CD14-positive monocyte (primary cell): Measurements from ENCODE around the gene RPTOR. TPM values are rescaled to one million over a fixed set of nuclear protein-coding genes. Genes with fewer than 3 reads are reported as not detected.

ENCODE experiments used
- DNase-seq, 3 donors: peaks; one replicate each; pipeline ENCODE4 v3.0.0-alpha.2; 2011 to 2022
- H2AFZ ChIP-seq: 2 replicates; pipeline ENCODE4 v1.6.0; 2012; ENCODE audit warnings: mild to moderate bottlenecking, low read depth, low read length, inconsistent platforms; ENCODE audit not compliant: insufficient read depth, poor library complexity, severe bottlenecking
- H3K27ac ChIP-seq, 2 donors: 1 replicate in 1 of 2; 2 replicates in 1 of 2; pipeline ENCODE4 v1.5.1; 2012 to 2013; ENCODE audit warnings: low read length in 2 of 2, control low read depth in 1 of 2, inconsistent platforms in 1 of 2, low read depth in 1 of 2, mild to moderate bottlenecking in 1 of 2
- H3K27me3 ChIP-seq, 2 donors: one replicate each; pipeline versions ENCODE4 v1.6.0 to v1.6.1; 2011 to 2013; ENCODE audit warnings: low read length in 2 of 2; ENCODE audit not compliant: control insufficient read depth in 2 of 2, insufficient read depth in 2 of 2
- H3K36me3 ChIP-seq, 2 donors: replicated peaks in 1 of 2; 1 replicate in 1 of 2; 2 replicates in 1 of 2; pipeline versions ENCODE4 v1.5.1 to v1.6.1; 2012 to 2013; ENCODE audit warnings: low read length in 2 of 2, control low read depth in 1 of 2, inconsistent platforms in 1 of 2, mild to moderate bottlenecking in 1 of 2; ENCODE audit not compliant: insufficient read depth in 2 of 2, control insufficient read depth in 1 of 2
- H3K4me1 ChIP-seq, 2 donors: 1 replicate in 1 of 2; 2 replicates in 1 of 2; pipeline versions ENCODE4 v1.5.1 to v1.6.1; 2012 to 2013; ENCODE audit warnings: low read length in 2 of 2, control low read depth in 1 of 2, inconsistent platforms in 1 of 2, mild to moderate bottlenecking in 1 of 2, moderate library complexity in 1 of 2; ENCODE audit not compliant: insufficient read depth in 2 of 2, control insufficient read depth in 1 of 2
- H3K4me2 ChIP-seq: replicated peaks from 2 replicates; pipeline ENCODE3; 2012; ENCODE audit warnings: low read length, moderate library complexity, mild to moderate bottlenecking; ENCODE audit not compliant: poor library complexity, severe bottlenecking; ENCODE audit errors: extremely low read depth
- H3K4me3 ChIP-seq, 3 experiments: fragments of 200-600 bp in 1 of 3; sonication (generic) in 1 of 3; replicated peaks in 1 of 3; 1 replicate in 2 of 3; 2 replicates in 1 of 3; pipeline ENCODE4 v1.5.1; 2011 to 2013; ENCODE audit warnings: low read length in 3 of 3, mild to moderate bottlenecking in 3 of 3, control low read depth in 2 of 3, low read depth in 2 of 3, inconsistent platforms in 1 of 3, moderate library complexity in 1 of 3
- H3K79me2 ChIP-seq: 2 replicates; pipeline ENCODE4 v1.6.0; 2012; ENCODE audit warnings: mild to moderate bottlenecking, control low read depth, inconsistent platforms, low read length, moderate library complexity; ENCODE audit not compliant: insufficient read depth
- H3K9ac ChIP-seq: 2 replicates; pipeline ENCODE4 v1.6.0; 2017; ENCODE audit warnings: low read length, mild to moderate bottlenecking; ENCODE audit not compliant: insufficient read depth, poor library complexity, severe bottlenecking
- H3K9me3 ChIP-seq, 2 donors: replicated peaks in 1 of 2; 1 replicate in 1 of 2; 2 replicates in 1 of 2; pipeline versions ENCODE4 v1.5.1 to v1.6.1; 2012 to 2013; ENCODE audit warnings: low read length in 2 of 2, control low read depth in 1 of 2; ENCODE audit not compliant: control insufficient read depth in 1 of 2, insufficient read depth in 1 of 2
- H4K20me1 ChIP-seq: 2 replicates; pipeline ENCODE4 v1.6.0; 2012; ENCODE audit warnings: mild to moderate bottlenecking, low read length, control low read depth, moderate library complexity; ENCODE audit not compliant: insufficient read depth
- H3K27ac Mint-ChIP-seq, 7 donors: one replicate each; pipeline ENCODE4 v1.8.0; 2020; ENCODE audit warnings: mild to moderate bottlenecking in 7 of 7, mixed read lengths in 7 of 7, moderate library complexity in 6 of 7, inconsistent platforms in 2 of 7
- H3K27me3 Mint-ChIP-seq, 3 donors: one replicate each; pipeline ENCODE4 v1.8.0; 2021 to 2022; ENCODE audit warnings: low read depth in 3 of 3, mild to moderate bottlenecking in 3 of 3, mixed read lengths in 3 of 3, moderate library complexity in 3 of 3, inconsistent platforms in 1 of 3
- H3K36me3 Mint-ChIP-seq, 2 donors: one replicate each; pipeline ENCODE4 v1.8.0; 2020; ENCODE audit warnings: mixed read lengths in 2 of 2, inconsistent platforms in 1 of 2, mild to moderate bottlenecking in 1 of 2
- H3K4me1 Mint-ChIP-seq: one replicate; pipeline ENCODE4 v1.8.0; 2020; ENCODE audit warnings: mild to moderate bottlenecking, mixed read lengths
- H3K4me3 Mint-ChIP-seq, 2 donors: one replicate each; pipeline ENCODE4 v1.8.0; 2020; ENCODE audit warnings: mild to moderate bottlenecking in 2 of 2, mixed read lengths in 2 of 2, moderate library complexity in 1 of 2
- H3K9me3 Mint-ChIP-seq, 7 donors: one replicate each; pipeline ENCODE4 v1.8.0; 2020 to 2022; ENCODE audit warnings: mixed read lengths in 7 of 7, mild to moderate bottlenecking in 6 of 7, moderate library complexity in 6 of 7, inconsistent platforms in 2 of 7
- WGBS: methylation state at CpG from one replicate; pipeline ENCODE4 v1.1.5; 2013; ENCODE audit warnings: missing lambda C conversion rate; ENCODE audit not compliant: insufficient coverage; 5-methylcytosine and 5-hydroxymethylcytosine counted together
- intact Hi-C, 2 donors: fragments of 100-400 bp; cut with micrococcal nuclease; formaldehyde crosslinking; loops; one replicate each; pipeline versions ENCODE4 v1.15.0 to v1.15.1; 2023
- polyA plus RNA-seq, 3 donors: library from polyadenylated mRNA; depleted of rRNA in 1 of 3; unstranded in 2 of 3; stranded (reverse) in 1 of 3; fragments of 300-500 nt in 2 of 3; fragments of >200 nt in 1 of 3; fragmentation: Illumina TruSeq in 2 of 3; gene quantifications; 1 replicate in 2 of 3; 2 replicates in 1 of 3; pipeline ENCODE4 v1.2.3, GENCODE V29; 2012 to 2021
- TF ChIP-seq, protein P1 (sequence below): fragments of 200-600 bp; IDR thresholded peaks from one replicate; pipeline ENCODE4 v1.8.0; 2022; ENCODE audit warnings: antibody characterized with exemption, mild to moderate bottlenecking

The RPTOR gene
- polyA plus RNA-seq, 3 donors: 1.1 to 8.7 (median 2.6) TPM

DNA sequence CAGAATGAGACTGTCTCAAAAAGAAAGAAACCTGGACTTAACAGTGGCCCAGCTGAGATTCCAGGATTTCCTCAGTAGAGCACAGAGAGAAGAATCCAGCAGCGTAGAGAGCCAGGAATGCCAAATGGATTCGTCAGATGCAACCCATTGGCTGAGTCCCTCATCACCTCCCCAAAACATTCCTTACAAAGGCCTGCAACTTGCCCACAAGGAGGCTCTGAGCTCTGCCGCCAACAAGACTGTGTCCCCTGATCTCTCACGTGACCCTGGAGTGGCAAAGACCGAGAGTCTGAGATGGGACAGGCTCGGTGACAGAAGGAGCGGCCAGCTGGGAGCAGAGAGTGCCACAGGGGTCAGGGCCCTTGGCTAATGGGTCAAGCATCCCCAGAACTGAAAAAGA is 440.1 kb downstream of the RPTOR start:
- Histone ChIP-seq H3K27ac (no peak overlapping the region), H3K4me1 (peaks cover 29 to 34% of the 10 kb centered on the region in 2 donors), H3K79me2 (no peaks in the 10 kb centered on the region), H3K36me3 (no peaks in the 10 kb centered on the region), H3K9ac (no peak overlapping the region), H4K20me1 (no peaks in the 10 kb centered on the region), H3K4me2 (no peak overlapping the region), H3K27me3 (peaks cover 0 to 8% of the 10 kb centered on the region in 2 donors), H2AFZ (no peak overlapping the region), H3K4me3 (no peak overlapping the region), H3K9me3 (no peaks in the 10 kb centered on the region)
- TF ChIP-seq, protein P1, sequence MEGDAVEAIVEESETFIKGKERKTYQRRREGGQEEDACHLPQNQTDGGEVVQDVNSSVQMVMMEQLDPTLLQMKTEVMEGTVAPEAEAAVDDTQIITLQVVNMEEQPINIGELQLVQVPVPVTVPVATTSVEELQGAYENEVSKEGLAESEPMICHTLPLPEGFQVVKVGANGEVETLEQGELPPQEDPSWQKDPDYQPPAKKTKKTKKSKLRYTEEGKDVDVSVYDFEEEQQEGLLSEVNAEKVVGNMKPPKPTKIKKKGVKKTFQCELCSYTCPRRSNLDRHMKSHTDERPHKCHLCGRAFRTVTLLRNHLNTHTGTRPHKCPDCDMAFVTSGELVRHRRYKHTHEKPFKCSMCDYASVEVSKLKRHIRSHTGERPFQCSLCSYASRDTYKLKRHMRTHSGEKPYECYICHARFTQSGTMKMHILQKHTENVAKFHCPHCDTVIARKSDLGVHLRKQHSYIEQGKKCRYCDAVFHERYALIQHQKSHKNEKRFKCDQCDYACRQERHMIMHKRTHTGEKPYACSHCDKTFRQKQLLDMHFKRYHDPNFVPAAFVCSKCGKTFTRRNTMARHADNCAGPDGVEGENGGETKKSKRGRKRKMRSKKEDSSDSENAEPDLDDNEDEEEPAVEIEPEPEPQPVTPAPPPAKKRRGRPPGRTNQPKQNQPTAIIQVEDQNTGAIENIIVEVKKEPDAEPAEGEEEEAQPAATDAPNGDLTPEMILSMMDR: no peak
- intact Hi-C loops: loop anchor here in 1 of 2 donors (5.0 to 10.0 kb wide), 2 partner anchors 120 to 407 kb away; no protein-coding TSS in a partner anchor
- Mint-ChIP-seq H3K9me3 (peaks cover 0 to 1% (median 0%) of the 10 kb centered on the region in 7 donors), H3K27ac (no peak overlapping the region), H3K4me3 (no peak overlapping the region), H3K27me3 (peaks cover 13 to 28% (median 19%) of the 10 kb centered on the region in 3 donors), H3K36me3 (no peaks in the 10 kb centered on the region), H3K4me1 (peaks cover 31% of the 10 kb centered on the region)
- WGBS: 98% methylated on average over 7 of the region's 7 CpGs
- no peak for DNase-seq

DNA sequence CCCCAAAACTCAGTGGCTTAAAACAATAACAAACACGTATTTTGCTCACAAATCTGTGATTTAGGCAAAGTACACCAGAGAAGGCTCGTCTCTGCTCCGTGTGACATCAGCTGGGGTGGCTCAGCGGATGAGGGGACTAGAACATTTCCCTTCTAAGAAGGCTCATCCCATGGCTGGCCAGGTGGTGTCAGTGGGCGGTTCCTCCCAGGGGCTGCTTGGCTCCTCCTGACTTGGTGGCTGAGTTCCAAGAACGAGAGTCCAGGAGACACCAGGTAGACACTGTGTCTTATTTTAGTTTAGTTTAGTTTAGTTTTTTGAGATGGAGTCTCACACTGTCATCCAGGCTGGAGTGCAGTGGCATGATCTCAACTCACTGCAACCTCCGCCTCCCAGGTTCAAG is 441.4 kb downstream of the RPTOR start:
- Histone ChIP-seq H3K79me2 (no peaks in the 10 kb centered on the region), H4K20me1 (no peaks in the 10 kb centered on the region), H3K9ac (no peak overlapping the region), H3K27me3 (peaks cover 0 to 8% of the 10 kb centered on the region in 2 donors), H3K4me2 (no peak overlapping the region), H3K4me1 (peaks cover 29 to 32% of the 10 kb centered on the region in 2 donors), H3K4me3 (no peak overlapping the region), H2AFZ (no peak overlapping the region), H3K9me3 (no peaks in the 10 kb centered on the region), H3K27ac (no peak overlapping the region), H3K36me3 (no peaks in the 10 kb centered on the region)
- peaks cover 15 to 35% (median 22%) of the 10 kb centered on the region in 3 donors for H3K27me3 Mint-ChIP-seq
- H3K36me3 Mint-ChIP-seq: no peaks in the 10 kb centered on the region
- no peak for DNase-seq
- WGBS: 91% methylated on average over 6 of the region's 7 CpGs
- intact Hi-C loops: loop anchor here in 1 of 2 donors (10.0 kb wide), 1 partner anchor 121 kb away; no protein-coding TSS in a partner anchor
- H3K4me3 Mint-ChIP-seq: no peak overlapping the region
- H3K27ac Mint-ChIP-seq: no peak overlapping the region
- TF ChIP-seq, protein P1: no peak
- peaks cover 30% of the 10 kb centered on the region for H3K4me1 Mint-ChIP-seq
- peaks cover 0 to 2% (median 0%) of the 10 kb centered on the region in 7 donors for H3K9me3 Mint-ChIP-seq
